GM19043 (cell line): ENCODE measurements around the gene PPWD1.
"Not testable (repeated sequence)": the region's sequence is repeated elsewhere in the genome, so short reads cannot be mapped to it uniquely, and the experiment has no call there.

ENCODE experiments used
- ATAC-seq: cut with Tn5 transposase; IDR thresholded peaks from one replicate; pipeline ENCODE4 v1.9.1; 2021; ENCODE audit warnings: low read depth; ENCODE audit not compliant: unreplicated experiment

The PPWD1 gene

GRCh38 chr5:65621961-65622360 is 58.9 kb downstream of the PPWD1 start:
- ATAC-seq = not testable (repeated sequence)

- no peak for ATAC-seq
Measured at GRCh38 chr5:65623482-65623881, 60.4 kb downstream of the PPWD1 start.

- ATAC-seq = peak; percentile 94
Measured at GRCh38 chr5:65624025-65624570, 61.0 kb downstream of the PPWD1 start, which contains the start of gene TRIM23. Gene TRIM23 (minus strand): TSS chr5:65624333. CDS start chr5:65624274, 59 bp downstream.

- ATAC-seq = peak; percentile 66
Measured at GRCh38 chr5:65624571-65625555, 61.8 kb downstream of the PPWD1 start, which contains the start of the genes SHLD3 and TRAPPC13. Gene SHLD3 (plus strand): TSS chr5:65625027. CDS start chr5:65629588, 4,561 bp downstream. Gene TRAPPC13 (plus strand): TSS chr5:65625027. CDS start chr5:65625061, 34 bp downstream.

- ATAC-seq = no peak
Measured at GRCh38 chr5:65625743-65626142, 62.6 kb downstream of the PPWD1 start.

- ATAC-seq = no peak
Measured at GRCh38 chr5:65630981-65631380, 67.9 kb downstream of the PPWD1 start.
